Measurements from ENCODE around the gene PAM16. TPM values are rescaled to one million over a fixed set of nuclear protein-coding genes. Genes with fewer than 3 reads are reported as not detected.
A peak's percentile ranks its signal among the peaks of the same experiment; 100 is the strongest.

The PAM16 gene
- total and polyA plus RNA-seq, 10 donors, result 26.7 to 88.8 (median 41.1) TPM

DNA sequence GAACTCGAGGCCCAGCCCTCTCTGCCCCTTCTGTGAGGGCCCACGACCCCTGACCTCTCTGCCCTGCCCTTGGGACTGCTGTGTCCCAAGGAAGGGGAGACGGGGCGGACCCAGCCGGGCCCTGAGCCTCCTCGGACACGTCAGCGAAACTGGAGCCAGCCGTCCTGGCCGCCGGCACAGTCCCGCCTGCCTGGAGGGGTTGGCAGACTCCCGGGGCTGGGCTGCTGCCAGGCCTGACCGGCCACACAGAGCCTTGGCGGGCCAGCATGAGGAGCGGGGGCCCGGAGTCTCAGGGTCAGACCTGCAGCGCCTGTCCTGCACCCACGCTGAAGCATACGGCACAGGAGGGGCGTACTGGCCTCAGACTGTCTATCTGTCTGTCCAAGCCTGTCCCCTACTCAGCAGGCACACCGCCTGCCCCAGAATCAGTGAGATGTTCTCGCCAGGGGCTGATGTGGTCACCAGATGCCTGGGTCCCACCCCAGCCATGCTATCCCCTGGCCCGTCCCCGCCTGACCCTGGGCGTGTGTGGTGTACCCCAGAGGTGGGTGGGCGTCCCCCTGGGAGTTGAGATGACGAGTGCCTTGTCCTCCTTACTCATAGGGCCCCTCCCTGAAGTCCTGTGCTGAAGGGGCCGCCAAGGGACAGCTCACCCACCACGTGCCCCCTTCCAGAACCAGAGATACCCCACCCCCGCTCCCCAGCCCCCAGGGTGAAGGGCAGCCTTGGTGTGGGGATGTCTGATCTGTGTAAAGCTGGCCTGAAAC, 25.2 kb upstream of the PAM16 start:
- Histone ChIP-seq H3K9me3 (no peaks in the 10 kb centered on the region), H3K27ac (peak overlapping the region in 7 of 8 donors; percentile 29 to 86 (median 82)), H3K4me3 (peak overlapping the region in 1 of 8 donors; percentile 9), H3K36me3 (peaks cover 0 to 77% (median 19%) of the 10 kb centered on the region in 6 donors), H3K27me3 (replicated peaks in 1 of 7) (no peaks in the 10 kb centered on the region), H3K4me1 (peaks cover 17 to 93% (median 55%) of the 10 kb centered on the region in 6 donors)
- DNase-seq, result peak; percentile 77
- TF ChIP-seq POLR2A (IDR thresholded peaks at IDR 0.05), result no peak
- peak; percentile 33 to 77 (median 52) for TF ChIP-seq POLR2AphosphoS5 (IDR thresholded peaks at IDR 0.05)
- intact Hi-C loops (cut with DNase I; ENCODE audit: low total_unique reads), result no loop called here
- WGBS, 5 donors, result 75 to 91% (median 84%) methylated on average over 7 to 31 of the region's 31 CpGs

DNA sequence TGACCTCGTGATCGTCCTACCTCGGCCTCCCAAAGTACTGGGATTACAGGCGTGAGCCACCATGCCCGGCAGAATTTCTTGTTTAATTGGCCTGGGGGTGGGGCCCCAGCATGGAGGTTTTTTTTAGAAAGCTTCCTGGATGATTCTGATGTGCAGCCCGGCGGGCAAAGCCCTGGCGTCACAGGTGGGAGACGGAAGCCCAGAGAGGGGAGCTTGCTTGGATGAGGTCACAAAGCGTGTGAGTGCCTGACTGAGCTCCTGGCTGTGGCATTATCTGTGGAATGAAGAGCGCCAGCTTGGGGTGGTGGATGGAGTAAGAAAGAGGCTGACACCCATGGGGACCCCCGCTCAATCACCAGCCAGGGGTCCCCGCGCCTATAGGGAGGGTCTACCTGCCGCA, 24.6 kb upstream of the PAM16 start:
- intact Hi-C loops (cut with DNase I; ENCODE audit: low total_unique reads), result no loop called here

DNA sequence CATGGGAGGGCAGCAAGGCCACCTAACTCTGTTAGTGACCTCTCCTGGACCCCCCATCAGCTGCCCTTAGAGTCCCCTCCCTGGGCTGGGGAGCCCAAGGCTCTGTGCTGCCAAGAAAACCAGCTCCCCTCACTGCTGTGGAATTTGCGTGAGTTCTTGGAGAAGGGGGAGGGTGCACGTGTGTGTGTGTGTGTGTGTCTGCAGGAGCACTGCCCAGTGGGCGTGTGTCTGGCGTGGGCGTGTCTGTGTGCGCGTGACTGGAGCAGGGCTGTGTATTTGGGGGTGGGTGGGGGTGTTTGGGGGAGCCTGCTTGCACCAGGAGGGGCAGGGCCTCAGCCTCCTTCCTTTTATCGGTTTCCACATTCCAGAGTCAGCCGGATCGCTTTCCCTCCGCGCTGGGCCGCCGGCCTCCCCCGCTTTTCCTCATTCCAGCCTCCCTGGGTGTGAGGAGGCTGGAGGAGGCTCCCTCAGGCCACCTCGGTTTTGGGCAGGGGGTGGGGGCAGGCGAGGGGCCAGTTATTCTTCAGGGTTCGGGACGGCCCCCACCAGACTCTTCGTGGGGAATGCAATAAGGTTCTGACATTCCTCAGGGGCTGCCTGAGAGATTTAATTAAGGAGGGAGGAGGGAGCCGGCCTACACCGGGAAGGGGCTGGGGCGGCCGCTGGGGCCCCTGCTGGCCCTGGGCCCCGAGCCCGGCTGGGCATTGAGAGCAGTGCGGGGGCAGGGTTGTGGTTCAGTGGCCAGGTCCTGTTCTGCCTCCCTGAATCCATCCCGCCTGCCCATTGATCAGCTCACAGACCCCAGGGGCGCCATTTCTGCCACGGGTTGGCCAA, 23.0 kb upstream of the PAM16 start:
- H3K27me3 ChIP-seq (replicated peaks in 1 of 7), result no peaks in the 10 kb centered on the region
- WGBS, 5 donors, result 74 to 85% (median 78%) methylated on average over 24 to 30 of the region's 30 CpGs
- no peaks in the 10 kb centered on the region for H3K9me3 ChIP-seq
- peaks cover 0 to 62% (median 6%) of the 10 kb centered on the region in 6 donors for H3K36me3 ChIP-seq
- intact Hi-C loops (cut with DNase I; ENCODE audit: low total_unique reads), result no loop called here
- H3K4me3 ChIP-seq, result peak overlapping the region in 7 of 8 donors; percentile 40 to 77 (median 52)
- peaks cover 28 to 100% (median 65%) of the 10 kb centered on the region in 6 donors for H3K4me1 ChIP-seq
- peak; percentile 72 for DNase-seq
- peak; percentile 32 to 62 (median 44) for TF ChIP-seq POLR2AphosphoS5 (IDR thresholded peaks at IDR 0.05)
- TF ChIP-seq POLR2A (IDR thresholded peaks at IDR 0.05), result no peak
- TF ChIP-seq, protein P1, sequence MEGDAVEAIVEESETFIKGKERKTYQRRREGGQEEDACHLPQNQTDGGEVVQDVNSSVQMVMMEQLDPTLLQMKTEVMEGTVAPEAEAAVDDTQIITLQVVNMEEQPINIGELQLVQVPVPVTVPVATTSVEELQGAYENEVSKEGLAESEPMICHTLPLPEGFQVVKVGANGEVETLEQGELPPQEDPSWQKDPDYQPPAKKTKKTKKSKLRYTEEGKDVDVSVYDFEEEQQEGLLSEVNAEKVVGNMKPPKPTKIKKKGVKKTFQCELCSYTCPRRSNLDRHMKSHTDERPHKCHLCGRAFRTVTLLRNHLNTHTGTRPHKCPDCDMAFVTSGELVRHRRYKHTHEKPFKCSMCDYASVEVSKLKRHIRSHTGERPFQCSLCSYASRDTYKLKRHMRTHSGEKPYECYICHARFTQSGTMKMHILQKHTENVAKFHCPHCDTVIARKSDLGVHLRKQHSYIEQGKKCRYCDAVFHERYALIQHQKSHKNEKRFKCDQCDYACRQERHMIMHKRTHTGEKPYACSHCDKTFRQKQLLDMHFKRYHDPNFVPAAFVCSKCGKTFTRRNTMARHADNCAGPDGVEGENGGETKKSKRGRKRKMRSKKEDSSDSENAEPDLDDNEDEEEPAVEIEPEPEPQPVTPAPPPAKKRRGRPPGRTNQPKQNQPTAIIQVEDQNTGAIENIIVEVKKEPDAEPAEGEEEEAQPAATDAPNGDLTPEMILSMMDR (IDR thresholded peaks at IDR 0.05 in 8 of 11, conservative IDR thresholded peaks at IDR 0.05 in 3 of 11), result no peak
- peak overlapping the region in 7 of 8 donors; percentile 78 to 86 (median 83) for H3K27ac ChIP-seq

More for the DNA sequence above, 24.6 kb upstream of the PAM16 start:
- H3K36me3 ChIP-seq, result peaks cover 0 to 71% (median 14%) of the 10 kb centered on the region in 6 donors
- no peak for DNase-seq
- no peaks in the 10 kb centered on the region for H3K9me3 ChIP-seq
- H3K4me1 ChIP-seq, result peaks cover 18 to 97% (median 59%) of the 10 kb centered on the region in 6 donors
- no peak overlapping the region for H3K4me3 ChIP-seq
- TF ChIP-seq POLR2A (IDR thresholded peaks at IDR 0.05) (no peak), POLR2AphosphoS5 (IDR thresholded peaks at IDR 0.05) (no peak)
- TF ChIP-seq, protein P1 (IDR thresholded peaks at IDR 0.05 in 8 of 11, conservative IDR thresholded peaks at IDR 0.05 in 3 of 11), result no peak
- WGBS, 5 donors, result 86 to 91% (median 89%) methylated on average over 15 of the region's 15 CpGs
- H3K27me3 ChIP-seq (replicated peaks in 1 of 7), result no peaks in the 10 kb centered on the region
- peak overlapping the region in 7 of 8 donors; percentile 29 to 86 (median 82) for H3K27ac ChIP-seq

DNA sequence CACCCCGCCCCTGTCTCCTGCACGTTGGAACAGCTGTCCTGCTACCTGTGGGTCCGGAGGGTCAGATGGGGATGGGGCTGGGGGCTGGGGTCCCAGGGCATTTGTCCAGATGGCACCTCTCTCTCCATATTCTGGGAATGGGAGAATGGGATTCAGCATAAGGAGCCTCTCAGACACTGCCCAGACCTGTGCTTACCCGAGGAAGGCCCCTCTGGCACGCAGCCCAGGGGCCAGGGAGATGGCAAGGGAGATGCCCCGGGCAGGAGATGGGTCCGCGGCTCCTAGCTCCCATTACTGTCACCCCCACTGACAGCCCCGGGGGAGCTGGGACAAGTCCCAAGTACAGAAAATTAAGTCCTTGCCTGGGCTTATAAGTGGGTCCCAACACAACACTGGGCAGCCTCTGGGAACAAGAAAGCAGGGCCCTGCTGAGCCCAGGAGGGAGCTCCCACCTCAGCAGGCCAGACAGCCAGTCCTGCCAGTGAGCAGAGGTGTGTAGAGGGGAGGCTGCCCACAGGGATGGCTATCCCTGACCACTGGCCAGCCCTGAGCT, 22.3 kb upstream of the PAM16 start:
- intact Hi-C loops (cut with DNase I; ENCODE audit: low total_unique reads), result no loop called here
- peak overlapping the region; percentile 40 to 77 (median 52) for H3K4me3 ChIP-seq

More for the DNA sequence above, 22.3 kb upstream of the PAM16 start:
- H3K27ac ChIP-seq, result peak overlapping the region; percentile 27 to 86 (median 82)
- TF ChIP-seq POLR2A (IDR thresholded peaks at IDR 0.05) (no peak), POLR2AphosphoS5 (IDR thresholded peaks at IDR 0.05) (no peak)
- TF ChIP-seq, protein P1 (IDR thresholded peaks at IDR 0.05 in 8 of 11, conservative IDR thresholded peaks at IDR 0.05 in 3 of 11), result no peak
- peaks cover 0 to 62% (median under 1%) of the 10 kb centered on the region in 6 donors for H3K36me3 ChIP-seq
- H3K9me3 ChIP-seq, result no peaks in the 10 kb centered on the region
- H3K27me3 ChIP-seq (replicated peaks in 1 of 7), result no peaks in the 10 kb centered on the region
- WGBS, 5 donors, result 61 to 89% (median 76%) methylated on average over 4 to 9 of the region's 9 CpGs
- DNase-seq, result peak; percentile 70
- H3K4me1 ChIP-seq, result peaks cover 28 to 100% (median 66%) of the 10 kb centered on the region in 6 donors
